ENCODE measurements around the gene CDON.

Gene CDON

GRCh38 chr11:125944350-125945010 lies 118.2 kb downstream of the CDON start:
- DNase-seq (ENCODE audit: low read depth): no peak

GRCh38 chr11:125943661-125944349 lies 118.9 kb downstream of the CDON start:
- no peak for DNase-seq (ENCODE audit: low read depth)

GRCh38 chr11:125942771-125943428 lies 119.8 kb downstream of the CDON start:
- no peak for DNase-seq (ENCODE audit: low read depth)

- DNase-seq (ENCODE audit: low read depth): peak; percentile 11
Observed at GRCh38 chr11:125941619-125942611, 120.8 kb downstream of the CDON start.

GRCh38 chr11:125941267-125941618 lies 121.4 kb downstream of the CDON start:
- no peak for DNase-seq (ENCODE audit: low read depth)

GRCh38 chr11:125940145-125940544 lies 122.5 kb downstream of the CDON start:
- no peak for DNase-seq (ENCODE audit: low read depth)

- no peak for DNase-seq (ENCODE audit: low read depth)
Observed at GRCh38 chr11:125939081-125939521, 123.6 kb downstream of the CDON start.

- DNase-seq (ENCODE audit: low read depth): no peak
Observed at GRCh38 chr11:125938418-125938817, 124.2 kb downstream of the CDON start.

GRCh38 chr11:125935618-125936199 lies 127.0 kb downstream of the CDON start:
- DNase-seq (ENCODE audit: low read depth): no peak

- no peak for DNase-seq (ENCODE audit: low read depth)
Observed at GRCh38 chr11:125935056-125935455, 127.6 kb downstream of the CDON start.

- DNase-seq (ENCODE audit: low read depth): no peak
Observed at GRCh38 chr11:125934473-125934872, 128.2 kb downstream of the CDON start.

GRCh38 chr11:125933030-125933813 lies 129.4 kb downstream of the CDON start:
- DNase-seq (ENCODE audit: low read depth): no peak

GRCh38 chr11:125932301-125932700 lies 130.4 kb downstream of the CDON start:
- DNase-seq (ENCODE audit: low read depth): no peak

- no peak for DNase-seq (ENCODE audit: low read depth)
Observed at GRCh38 chr11:125931668-125932067, 131.0 kb downstream of the CDON start.

- no peak for DNase-seq (ENCODE audit: low read depth)
Observed at GRCh38 chr11:125931116-125931515, 131.6 kb downstream of the CDON start.

- no peak for DNase-seq (ENCODE audit: low read depth)
Observed at GRCh38 chr11:125930076-125930450, 132.6 kb downstream of the CDON start.

- DNase-seq (ENCODE audit: low read depth): no peak
Observed at GRCh38 chr11:125929445-125930075, 133.1 kb downstream of the CDON start.

- DNase-seq (ENCODE audit: low read depth): no peak
Observed at GRCh38 chr11:125926682-125927081, 136.0 kb downstream of the CDON start.

GRCh38 chr11:125925804-125926203 lies 136.9 kb downstream of the CDON start:
- no peak for DNase-seq (ENCODE audit: low read depth)

- DNase-seq (ENCODE audit: low read depth): no peak
Observed at GRCh38 chr11:125925247-125925740, 137.4 kb downstream of the CDON start.

Measured in activated T-helper 9 cell treated with anti-CD3 and anti-CD28 coated beads, Interleukin-2, amount 50 U/mL, for 16 hours (primary cell).